HG02642 (cell line): ENCODE measurements around the gene INPP5A.
"Not testable (repeated sequence)": the region's sequence is repeated elsewhere in the genome, so short reads cannot be mapped to it uniquely, and the experiment has no call there.

Experiments
- ATAC-seq: cut with Tn5 transposase; IDR thresholded peaks from one replicate; pipeline ENCODE4 v1.9.1; 2021; ENCODE audit warnings: mild to moderate bottlenecking; ENCODE audit not compliant: unreplicated experiment, poor library complexity

INPP5A gene

DNA sequence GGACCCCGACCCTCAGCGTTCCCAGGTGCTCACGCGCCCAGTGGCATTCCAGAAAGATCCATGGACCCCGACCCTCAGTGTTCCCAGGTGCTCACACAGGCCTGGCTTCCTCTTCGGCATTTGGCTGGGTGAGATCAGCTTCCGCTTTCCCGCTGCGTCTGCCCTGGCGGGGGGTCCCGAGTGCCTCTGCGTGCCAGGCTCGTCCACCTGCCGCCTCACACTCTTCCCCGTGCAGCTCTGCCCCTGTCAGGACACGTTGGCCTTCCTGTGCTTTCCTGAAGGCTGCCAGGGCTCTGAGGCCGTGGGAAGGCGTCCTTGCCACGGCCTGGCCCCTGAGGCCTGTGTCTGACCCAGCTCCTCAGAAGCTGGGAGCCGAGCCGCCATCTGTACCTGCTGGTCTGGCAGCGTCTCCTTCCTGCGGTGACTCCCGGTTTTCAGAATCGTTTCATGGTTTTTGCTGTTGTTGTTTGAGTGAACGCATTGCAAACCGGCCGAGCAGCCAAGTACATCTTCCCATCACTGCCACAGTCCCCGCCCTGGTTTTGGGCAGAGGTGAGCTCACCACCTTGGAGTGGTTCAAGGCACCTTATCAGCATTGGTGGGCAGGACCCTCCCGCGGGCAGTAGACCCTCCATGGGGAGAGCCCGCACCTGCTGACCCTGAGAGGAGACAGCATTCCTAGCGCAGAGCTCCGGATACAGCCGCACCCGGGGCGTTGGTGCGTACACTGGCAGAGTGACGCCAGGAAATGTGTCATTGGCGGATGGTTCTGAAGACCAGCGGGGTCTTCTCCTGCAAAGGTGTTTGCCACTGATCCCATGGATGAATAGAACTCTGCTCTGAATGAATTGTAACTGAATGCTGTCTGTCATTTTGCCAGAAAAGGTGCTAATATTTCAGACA is 231.0 kb downstream of the INPP5A start:
- no peak for ATAC-seq

DNA sequence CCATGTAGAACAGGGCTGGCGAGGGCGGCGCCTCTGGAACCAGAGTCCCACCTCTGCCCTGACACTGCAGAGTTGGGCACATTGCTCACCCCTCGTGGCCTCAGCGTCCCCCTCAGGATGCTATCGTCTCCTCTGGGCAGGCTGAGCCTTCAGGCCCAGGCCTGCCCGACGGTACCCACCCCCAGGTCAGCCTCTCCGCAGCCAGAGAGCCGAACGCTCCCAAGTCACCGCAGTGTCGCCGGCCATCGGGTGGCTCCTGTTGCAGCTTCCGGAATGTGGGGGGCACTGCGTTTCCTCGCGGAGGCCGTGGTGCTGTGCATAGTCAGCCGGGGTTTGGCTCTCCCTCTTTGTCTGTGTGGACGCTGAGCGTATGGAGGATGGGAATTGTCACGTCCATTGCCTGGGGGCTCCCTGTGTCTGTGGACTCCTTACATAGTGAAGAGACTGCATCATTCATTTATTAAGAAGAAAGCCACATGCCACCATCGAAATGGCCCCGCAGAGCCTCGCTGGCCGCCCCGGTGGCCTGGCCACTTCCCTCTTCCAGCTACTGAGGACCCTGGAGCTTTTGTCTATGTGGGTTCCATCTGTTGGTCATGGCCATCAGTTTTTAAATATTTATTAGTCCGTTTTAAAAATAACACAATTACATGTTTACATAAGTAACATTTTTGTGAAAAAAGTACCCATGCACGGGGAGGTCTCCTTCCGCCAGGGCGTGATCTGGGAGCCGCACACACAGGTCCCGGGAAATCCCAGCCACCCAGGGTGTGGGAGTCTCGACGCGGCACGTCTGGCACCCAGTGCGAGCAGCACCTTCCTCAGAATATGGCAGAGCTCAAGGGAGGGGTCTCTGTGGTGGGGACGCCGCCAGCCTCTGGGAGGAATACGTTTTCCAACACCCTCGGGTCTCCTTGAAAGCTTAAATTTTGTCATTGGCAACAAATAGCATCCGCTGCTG is 232.8 kb downstream of the INPP5A start:
- no peak for ATAC-seq

DNA sequence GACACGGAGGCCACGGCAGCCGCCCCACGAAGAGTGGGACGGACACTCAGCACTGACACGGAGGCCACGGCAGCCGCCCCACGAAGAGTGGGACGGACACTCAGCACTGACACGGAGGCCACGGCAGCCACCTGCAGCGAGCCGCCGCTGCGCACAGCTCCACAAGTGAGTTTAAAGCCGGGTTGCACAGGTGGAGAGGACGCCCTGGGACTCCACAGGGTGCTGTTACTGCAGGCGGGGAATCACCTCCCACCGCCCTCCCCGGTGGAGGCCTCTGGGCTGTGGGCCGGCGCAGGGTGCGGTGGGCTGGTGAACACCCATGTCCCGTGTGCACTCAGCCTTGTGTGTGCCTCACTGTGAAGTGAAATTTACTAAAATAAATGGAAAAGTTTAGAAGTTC is 235.2 kb downstream of the INPP5A start:
- ATAC-seq: not testable (repeated sequence)

GRCh38 chr10:132774181-132774901 is 236.8 kb downstream of the INPP5A start:
- no peak for ATAC-seq

GRCh38 chr10:132774902-132775863 is 237.6 kb downstream of the INPP5A start:
- ATAC-seq: no peak

DNA sequence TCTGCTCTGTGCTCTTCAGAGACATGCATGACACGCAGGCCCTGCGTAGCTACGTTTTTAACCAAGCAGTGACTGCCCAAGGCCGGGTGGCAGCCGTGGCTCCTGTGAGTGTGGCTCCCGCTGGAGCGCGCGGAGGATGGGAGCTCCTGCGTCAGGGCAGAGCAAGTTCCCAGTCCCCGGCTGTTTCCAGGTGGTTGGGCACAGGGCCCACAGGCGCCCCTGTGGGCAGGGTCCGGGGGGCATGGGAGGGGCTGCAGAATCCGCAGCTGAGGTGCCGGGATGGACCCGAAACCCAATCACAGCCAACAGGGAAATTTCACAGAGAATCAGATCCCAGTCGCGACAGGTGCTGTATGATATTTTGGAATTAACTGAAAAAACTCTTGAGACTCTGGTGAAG is 238.6 kb downstream of the INPP5A start:
- no peak for ATAC-seq

DNA sequence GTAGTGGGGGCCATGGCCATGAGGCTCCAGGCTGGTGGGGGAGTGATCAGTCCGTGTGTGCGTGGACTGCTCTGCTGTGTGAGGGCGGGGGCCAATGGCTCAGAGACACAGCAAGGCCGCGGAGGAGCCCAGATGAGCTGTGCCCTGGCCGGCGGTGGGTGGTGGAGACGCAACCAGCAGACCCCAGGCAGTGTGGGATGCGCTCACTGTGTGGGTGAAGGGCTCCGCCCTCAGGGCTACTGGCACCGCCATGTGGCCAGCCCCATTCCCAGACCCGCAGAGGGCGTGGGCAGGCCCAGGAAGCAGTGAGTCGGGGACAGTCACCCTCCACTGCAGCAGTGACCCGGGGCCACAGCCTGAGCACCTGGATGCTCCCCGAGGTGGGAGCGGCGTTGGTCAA is 239.2 kb downstream of the INPP5A start:
- no peak for ATAC-seq

DNA sequence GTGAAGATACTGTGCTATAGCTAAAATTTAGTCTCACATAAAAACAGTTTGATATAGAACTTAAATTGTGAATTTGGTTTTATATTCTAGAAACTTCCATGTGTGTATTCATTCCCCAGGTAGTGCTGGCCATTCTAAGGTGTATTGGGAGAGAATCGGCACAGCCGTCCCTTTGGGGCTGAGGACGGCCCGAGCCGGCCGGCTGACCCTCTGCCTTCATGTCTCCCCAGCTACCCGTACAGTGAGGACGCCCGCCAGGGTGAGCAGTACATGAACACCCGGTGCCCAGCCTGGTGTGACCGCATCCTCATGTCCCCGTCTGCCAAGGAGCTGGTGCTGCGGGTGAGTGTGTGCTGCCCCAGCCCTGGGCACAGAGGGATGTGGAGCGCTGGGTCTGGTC is 239.9 kb downstream of the INPP5A start:
- ATAC-seq: no peak

DNA sequence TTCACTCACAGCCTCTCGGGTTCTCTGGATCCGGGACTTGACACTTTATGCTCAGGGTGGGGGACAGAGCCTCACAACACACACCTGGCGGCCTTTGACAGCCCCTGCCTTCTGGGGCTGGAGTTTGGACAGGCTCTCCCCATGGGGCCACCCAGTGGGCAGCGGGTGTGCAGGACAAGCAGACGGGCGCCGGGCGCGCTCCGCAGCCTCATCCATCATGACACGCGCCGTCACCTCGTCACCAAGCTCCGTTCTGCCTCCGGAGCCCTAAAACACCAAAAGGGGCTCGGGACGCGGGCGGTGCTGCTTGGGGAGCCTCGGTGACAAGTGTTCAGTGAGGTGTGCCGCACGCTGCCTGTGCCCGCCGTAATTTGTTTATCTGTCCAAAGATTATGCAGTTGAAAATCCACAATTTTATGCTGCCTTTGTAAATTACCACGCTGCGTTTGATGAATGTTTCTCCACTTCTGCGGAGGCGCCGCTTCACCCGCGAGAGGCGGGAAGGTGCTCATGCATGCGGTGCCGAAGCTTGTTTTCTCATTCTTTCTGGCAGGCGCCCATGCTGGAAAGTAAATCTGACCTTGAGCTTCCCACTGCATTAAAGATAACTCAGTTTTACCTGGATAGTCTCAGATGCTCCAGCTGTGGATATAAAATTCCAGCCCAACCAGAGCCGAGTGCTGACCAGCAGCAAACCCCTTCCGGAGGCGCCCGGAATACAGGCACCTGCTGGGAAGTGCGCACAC is 242.1 kb downstream of the INPP5A start:
- no peak for ATAC-seq

DNA sequence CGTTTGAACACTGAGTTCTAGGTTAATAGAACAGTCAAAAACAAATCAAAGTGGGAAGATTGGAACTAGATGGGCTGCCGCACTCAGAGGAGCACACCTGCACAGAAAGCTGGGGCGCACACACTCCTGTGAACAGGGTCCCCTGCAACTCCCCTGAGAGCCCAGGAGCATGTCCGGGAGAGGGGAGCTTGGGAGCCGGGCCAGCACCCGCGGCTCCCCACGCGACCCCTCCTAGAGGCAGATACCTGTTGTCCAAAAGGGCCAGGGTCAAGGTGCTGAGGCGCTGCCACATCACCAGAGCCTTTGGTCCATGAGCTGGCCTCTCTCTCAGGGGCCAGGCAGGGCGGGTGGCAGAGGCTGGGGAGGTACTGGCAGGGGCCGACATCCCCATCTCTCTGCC is 242.8 kb downstream of the INPP5A start:
- no peak for ATAC-seq

DNA sequence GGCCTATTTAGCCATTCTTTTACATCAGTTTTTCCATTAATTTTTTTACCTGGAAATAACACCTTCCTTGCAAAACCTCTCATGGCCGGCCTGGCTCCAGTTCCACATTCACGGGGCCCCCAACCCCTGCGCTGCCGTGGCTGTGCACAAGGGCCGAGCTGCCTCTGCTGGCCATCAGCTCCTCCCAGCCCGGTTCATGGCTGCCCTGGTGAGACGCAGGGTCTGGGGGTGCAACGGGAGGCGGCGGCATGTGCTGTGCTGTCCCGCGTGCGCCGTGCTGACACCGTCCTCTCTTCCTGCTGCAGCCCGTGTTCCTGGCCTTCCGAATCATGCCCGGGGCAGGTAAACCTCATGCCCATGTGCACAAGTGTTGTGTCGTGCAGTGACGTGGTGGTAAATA is 244.0 kb downstream of the INPP5A start:
- no peak for ATAC-seq

DNA sequence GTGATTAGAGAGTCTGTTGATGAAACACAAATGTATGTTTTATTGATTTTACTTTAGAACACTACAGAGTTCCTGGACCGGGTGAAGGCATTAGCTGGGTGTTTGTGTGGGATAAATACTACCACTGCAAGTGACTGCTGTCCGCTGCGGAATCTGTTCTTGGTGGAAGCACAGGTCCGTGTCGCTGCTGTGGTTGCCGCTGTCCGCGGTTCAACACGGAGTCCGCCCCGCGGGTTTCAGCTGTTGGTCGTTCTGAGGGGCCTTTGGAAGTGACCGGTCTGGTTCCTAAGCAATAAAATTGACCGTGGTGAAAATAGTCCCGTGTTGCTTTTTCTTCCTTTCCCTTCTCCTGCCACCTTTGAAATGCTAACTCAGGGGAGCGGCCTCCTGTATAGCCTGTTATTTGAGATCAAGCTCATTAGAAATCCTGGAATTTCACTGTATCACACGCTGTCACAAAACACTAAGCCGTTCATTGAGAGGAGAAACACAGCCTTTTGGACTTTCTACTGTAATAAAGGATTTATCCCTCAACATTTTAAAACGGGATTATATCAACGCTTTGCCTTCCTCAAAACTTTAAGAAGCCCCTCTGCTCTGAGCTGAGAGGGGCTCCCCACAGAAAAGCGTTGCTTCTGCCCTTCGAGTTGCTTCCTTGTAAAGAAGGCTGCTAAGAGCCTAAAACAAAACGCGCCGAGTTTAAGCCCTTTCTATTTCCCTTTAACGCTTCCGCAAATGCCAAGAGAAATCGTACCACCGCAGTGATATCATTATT is 245.8 kb downstream of the INPP5A start:
- no peak for ATAC-seq

DNA sequence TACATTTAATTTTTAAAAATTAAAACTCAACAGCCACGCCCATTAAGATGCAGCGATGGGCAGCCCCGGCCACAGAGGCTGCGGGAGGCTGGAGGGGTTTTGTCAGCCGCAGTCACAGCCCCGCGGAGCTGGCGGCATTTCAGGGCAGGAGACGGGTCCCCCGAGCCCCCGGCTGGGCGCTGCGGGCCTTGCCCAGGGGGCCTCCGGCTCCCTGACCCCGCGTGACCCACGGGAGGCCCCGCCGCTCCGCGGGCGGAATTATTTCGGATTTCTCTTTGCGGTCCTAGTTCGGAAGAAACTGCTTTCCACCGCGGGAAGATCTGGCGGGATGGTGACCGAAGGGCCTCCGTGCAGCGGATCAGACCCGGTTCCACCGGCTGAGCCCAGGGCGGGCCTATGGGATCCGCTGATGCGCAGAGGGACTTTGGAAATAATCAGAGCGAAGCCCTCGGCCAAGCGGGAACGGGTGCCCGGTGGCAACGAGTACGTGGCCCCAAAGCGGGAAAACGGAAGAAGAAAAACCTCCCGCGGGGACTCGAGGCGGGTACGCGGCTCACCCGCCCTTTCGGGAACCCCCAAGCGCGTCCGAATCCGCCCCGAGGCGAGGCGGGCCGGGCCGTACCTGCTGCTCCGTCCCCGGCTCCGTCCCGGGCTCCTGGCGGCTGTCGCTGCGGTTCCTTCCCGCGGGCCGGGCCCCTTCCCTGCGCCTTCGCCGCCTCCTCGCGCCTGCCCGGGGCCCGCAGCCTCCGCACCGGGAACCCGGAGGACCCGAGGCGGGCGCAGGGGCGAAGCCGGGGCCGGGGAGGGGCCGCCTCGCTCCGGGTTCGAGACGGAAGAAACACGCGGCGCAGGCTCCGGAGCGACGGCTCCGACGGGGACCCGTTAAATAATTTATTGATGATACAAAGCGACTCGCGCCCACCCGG is 246.6 kb downstream of the INPP5A start:
- no peak for ATAC-seq

DNA sequence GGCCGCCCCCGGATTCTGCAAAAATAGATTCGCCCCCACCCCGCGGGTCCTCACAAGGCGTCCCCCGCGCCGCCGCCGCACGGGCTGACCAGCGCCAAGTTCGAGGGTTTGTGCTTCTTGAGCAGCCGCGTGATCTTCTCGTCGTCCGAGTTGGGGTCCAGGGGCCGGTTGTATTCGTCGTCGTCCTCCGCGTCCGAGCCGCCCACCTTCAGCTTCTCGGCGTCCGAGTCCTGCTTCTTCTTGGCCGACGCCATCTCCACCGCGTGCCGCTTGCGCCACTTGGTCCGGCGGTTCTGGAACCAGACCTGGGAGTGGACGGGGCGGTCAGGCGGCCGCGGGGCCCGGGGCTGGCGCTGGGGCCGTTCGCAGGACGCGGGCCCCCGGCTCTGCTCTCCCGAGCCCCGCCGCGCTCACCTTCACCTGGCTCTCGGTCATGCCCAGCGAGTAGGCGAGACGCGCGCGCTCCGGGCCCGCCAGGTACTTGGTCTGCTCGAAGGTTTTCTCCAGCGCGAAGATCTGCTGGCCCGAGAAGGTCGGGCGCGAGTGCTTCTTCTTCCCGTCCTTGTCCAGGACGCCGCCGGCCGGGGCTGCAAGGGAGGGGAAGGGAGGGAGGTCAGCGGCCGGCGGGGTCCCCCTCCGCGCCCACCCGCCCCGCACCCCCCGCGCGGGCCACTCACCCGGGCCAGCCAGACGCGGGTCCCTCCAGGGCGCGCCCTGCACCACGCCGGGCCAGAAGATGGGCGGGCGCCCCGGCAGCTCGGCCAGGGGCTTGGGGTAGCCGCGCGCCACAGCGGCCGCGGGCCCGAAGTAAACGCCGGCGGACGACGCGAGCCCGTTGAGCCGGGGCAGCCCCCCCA is 247.5 kb downstream of the INPP5A start:
- ATAC-seq: no peak

DNA sequence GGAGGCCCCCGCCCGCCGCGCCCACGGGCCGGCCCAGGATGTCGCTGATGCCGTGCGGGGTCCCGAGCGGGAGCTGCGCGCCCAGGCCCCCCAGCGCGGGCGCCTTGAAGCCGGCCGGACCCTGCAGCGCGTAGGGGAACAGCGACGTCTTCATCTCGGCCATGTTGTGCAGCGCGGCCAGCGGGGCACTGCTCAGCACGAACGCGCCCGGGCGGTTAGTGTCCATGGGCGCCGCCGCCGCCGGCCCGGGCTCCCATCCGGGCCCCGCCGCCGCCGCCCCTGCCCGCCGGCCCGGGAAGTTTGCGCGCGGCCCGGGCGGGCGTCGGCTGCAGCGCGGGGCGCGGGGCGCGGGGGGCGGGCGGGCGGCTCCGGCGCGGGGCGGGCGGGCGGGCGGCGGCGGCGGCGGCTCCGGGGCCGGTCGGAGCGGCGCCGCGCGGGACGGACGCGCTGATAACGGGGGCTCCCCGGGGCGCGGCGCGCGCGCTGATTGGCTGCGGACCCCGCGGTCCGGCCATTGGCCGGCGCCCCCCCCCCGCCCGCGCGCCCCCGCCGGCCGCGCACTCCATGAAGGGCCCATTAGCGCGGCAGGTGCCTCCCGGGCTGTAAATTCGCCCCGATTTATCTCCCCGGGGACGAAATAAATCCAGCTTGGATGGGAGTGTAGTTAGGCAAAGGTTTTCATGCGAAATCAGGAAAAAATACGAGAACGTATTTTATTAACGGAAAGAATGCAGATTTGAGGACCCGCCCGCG is 248.3 kb downstream of the INPP5A start, which contains the start of gene NKX6-2:
Gene NKX6-2, minus strand, starts transcription at position 425 of the 753 bp plus-strand sequence. Its CDS starts 199 bp downstream, at position 226.
- no peak for ATAC-seq
